Stimulated activated CD4-positive, alpha-beta T cell treated with anti-CD3 and anti-CD28 coated beads, TNF-alpha, amount 100 ng/mL, for 4 hours (primary cell): ENCODE data around the gene DHX38.

Experiments used
- DNase-seq, 3 experiments: peaks; one replicate each; pipeline ENCODE4 v3.0.0-alpha.2; 2020; ENCODE audit warnings: low read depth in 3 of 3

The DHX38 gene

DNA sequence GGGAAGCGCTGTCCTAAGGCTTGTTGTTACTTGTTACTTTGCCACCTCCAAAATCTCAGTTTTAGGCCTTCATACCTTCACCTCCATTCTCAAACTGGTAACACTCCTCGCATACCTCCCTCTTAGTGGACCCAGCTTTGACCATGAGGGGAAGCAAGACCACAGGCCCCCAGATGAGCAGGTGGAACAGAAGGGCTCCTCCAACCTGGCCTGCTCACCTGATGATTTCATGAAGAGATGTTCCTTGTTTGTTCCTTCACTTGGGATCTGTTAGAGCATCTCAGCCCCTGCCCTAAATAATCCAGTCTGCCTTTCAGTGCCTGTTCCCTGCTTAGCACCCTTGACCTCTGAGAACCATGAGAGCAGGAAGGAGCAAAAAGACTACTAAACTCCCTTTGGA is 28.7 kb downstream of the DHX38 start:
- no peak for DNase-seq

DNA sequence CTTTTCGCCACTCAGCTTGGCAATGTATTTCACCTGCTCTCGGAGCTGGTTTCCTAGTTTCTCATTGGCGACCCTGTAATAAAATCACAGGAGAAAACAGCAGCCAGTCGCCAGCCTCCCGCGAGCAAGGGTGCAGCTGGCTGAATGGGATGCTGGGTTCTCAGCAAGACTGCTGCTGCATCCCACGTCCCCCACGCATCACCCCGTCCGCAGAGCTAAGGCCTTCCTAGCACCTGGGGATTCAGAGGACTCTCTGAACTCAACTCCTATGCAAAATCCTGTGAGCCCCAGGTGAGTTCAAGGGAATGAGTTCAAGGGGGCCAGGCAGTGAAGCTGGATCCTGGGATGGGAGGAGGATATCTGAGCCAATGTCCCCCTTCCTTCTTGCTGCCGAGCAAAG is 29.3 kb downstream of the DHX38 start:
- DNase-seq = no peak

DNA sequence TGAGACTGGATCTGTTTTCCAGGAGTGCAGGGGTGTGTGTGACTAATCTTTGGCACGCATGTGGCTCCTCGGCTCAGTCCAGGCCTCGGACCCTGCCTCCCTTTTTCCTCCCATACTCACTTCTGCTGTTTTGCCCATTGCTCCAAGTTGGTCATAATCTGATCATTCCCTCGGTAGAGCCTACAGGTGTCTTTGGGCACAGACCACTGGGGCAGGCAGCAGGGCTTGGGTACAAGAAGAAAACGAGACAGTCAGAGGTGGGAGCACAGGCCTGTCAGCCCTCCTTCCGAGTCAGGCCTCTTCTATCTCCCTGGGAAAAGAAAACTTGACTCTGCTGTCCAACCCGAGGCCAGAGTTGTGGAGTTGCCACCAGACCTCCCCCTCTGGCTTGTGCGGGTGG is 29.8 kb downstream of the DHX38 start:
- DNase-seq = no peak

DNA sequence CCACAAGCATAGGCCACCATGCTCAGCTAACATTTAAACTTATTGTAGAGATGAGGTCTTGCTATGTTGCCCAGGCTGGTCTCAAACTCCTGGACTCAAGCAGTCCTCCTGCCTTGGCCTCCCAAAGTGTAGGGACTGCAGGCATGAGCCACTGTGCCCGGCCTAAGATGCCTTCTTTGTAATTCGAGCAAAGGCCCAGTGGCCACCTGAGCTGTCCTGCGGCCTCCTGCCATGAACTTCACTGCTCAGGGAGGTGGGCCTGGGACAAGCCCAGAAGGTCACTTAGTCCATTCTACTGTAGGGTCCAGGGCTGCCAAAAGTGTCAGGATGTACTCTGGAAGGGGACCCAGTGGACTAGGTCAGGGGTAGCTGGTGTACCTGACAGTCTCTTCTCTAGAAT is 30.5 kb downstream of the DHX38 start:
- DNase-seq = no peak

DNA sequence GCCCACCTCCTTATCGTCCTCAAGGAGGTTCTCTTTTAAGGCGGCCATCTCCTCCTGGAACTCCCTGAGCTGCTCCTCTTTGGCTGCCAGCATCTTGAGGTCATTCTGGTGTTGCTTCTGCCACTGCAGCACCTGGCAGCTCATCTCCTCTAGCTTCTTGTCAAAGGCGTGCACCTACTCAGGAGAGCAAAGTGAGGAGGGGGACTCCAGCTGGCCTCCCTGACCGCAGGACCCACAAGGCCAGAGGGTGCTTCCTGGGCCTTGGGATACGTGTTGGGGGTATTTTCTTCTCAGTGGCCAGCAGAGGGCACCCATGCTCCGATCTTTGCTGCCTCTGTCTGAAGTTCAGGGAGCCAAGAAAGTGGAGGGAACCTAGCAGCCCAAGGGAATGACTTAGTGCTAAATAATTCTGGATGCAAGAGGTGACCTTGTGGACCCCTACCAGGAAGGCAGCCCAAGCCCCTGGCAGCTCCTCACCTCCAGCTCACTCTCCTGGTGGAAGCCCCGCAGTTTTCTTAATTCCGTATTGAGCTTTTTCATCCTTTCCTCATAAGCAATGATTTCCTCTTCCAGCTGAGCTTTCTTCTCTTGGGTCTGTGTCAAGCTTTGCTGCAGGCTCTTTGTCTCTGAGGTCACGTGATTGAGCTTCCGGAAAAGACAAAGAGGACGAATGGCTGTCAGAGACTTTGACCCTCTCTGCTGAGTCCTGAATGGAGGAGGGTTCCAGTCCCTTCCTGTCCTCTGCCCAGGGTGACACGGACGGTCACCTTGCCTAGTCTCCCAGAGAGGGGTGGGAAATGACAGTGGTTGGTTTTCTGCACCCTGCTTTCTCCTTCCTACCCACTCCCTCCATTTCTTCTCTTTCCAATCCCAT is 31.4 kb downstream of the DHX38 start:
- peak; percentile 17 to 35 (median 30) for DNase-seq

DNA sequence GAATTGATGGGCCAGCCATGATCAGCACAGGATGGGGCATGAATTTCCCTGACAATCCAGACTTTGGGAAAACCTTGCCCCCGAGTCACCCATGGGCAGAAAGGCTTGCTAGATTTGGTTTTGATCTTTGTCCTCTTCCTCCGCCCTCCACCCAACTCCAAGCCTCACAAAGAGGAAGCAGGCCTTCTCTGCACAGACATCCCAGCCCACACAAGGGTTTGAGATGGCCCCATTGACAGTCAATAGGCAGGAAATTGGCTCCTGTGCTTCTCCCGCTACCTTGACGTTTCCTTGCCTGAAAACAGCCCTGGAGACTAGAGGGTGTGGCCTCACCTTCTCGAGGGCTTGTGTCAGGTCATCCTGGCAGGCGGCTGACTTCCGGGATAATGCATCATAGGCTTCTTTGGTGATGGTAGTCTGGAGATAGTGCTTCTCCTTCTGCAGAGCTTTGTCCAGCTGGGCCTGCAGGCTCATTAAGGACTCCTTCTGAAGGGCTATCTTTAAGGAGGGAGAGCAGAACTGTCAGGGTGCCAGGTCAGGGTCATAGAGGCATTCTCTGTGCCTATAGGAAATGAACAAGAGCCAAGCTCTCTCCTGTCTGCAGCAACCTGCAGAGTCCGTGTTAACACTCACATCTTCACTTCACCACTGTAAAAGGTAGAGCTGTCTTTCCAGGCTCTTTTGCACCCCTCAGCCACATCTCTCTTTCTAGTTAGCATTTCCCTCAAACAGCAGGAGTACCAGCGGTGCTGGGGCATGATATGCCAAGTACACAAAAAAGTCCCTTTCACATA is 32.2 kb downstream of the DHX38 start:
- DNase-seq = no peak

DNA sequence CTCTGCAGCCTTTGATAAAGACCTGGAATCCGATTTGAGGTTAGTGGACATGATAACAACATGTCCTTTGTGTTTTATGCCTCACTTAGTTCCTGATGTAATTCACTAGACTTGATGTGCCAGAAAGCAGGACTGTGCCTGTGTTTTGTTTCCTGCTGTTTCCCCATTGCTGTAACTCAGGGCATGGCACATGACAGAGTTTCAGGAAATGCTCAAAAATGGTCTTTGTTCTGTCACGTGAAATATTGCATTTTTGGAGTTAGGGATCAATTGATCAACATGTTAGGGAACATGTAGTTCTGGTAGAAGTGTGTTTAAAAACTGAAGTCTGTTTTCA is 32.8 kb downstream of the DHX38 start:
- no peak for DNase-seq

DNA sequence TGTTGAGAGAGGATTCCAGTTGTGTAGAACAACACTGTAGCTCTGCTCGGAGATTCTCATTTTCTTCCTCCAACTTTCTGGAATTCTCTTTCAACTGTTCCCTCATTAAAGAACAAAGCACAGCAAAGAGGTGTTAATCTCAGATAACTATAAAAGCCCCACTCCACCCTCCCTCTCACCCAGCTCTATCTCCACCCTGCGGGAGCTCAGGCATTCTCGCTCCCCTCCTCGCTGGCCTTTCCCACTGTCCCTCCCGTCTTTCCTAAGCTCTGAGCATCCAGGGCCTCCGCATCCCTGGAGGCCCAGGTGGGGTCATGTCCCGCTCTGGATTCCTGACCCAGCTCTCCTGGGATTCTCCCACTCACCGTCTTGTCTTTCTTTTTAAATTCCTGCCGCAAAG is 35.1 kb downstream of the DHX38 start:
- no peak for DNase-seq

DNA sequence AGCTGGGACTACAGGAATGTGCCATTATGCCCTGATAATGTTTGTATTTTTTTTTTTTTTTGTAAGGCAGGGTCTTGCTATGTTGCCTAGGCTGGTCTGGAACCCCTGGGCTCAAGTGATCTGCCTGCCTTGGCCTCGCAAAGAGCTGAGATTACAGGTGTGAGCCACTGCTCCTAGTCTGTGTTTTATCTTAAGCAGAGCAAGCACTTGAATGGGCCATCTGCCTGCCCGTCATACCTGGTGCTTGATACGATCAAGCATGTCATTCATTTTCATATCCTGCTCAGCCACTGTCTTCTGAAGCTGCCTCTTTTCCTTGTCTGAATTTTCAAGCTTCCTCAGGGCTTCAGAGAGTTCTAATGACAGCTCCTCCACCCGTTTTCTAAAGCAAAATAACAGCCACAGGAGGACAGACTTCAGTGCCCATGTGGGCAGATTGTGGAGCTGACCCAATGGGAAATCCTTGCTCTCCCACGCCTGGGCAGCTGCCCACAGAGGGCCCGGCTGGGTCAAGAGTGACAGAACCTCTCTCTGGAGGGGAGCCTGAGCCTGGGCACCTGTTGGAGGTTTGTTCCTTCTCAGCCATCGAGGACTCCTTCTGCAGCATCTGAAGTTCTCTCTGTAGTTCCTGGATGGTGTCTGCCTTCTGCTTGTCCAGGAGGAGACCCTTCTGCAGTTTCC is 36.5 kb downstream of the DHX38 start:
- no peak for DNase-seq

DNA sequence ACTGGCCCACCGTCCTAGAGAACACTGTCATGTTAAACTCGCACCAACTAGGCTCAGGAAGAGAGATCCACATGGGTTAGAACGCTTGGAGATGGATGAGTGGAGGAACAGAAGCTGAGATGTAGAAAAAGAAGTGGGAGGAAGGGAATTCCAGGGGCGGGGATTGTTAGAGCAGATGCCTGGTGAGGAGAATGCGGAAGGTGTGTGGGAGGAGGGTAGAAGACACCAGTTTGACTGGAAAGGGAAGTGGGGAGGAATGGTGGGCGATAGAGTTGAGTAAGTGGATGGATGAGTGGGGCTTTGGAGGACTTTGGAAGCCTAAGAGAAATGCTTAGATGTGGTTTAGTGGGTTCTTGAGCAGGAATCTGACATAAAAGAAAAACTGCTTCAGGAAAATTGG is 37.4 kb downstream of the DHX38 start:
- DNase-seq = no peak

DNA sequence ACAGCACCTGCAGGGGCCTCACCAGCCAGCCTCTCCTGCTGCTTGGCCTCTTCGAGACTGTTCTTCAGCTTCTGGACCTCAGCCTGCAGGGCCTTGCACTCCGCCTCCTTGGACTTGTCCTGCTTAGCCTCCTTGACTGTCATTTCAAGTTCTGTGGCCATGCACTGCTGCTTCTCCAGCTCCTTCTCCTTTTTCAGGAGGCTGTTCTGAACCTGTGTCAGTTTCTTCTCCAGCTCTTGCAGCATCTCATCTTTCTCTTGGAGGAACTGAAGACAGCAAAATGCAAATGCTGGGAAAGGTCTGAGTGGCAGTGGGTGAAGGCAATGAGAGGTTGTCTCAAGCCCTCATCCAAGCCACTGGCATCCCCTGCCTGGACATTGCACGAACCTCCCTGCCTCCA is 39.1 kb downstream of the DHX38 start:
- no peak for DNase-seq

DNA sequence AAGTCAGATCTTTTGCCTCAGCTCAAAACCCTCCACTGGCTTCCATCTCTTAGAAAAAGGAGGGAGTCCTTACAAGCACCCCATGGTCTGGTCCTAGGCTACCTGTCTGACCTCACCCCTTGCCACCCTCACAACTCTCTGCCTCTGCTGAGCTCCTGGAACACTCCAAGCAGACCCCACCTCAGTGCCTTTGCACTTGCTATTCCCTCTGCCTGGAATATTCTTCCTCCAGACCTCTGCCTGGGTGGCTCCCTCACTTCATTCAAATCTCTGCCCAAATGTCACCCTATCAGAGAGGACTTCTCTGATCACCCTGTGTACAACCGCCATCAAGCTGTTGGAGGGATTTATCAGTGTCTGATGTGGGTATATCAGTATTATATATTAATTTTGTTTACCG is 40.9 kb downstream of the DHX38 start:
- no peak for DNase-seq

DNA sequence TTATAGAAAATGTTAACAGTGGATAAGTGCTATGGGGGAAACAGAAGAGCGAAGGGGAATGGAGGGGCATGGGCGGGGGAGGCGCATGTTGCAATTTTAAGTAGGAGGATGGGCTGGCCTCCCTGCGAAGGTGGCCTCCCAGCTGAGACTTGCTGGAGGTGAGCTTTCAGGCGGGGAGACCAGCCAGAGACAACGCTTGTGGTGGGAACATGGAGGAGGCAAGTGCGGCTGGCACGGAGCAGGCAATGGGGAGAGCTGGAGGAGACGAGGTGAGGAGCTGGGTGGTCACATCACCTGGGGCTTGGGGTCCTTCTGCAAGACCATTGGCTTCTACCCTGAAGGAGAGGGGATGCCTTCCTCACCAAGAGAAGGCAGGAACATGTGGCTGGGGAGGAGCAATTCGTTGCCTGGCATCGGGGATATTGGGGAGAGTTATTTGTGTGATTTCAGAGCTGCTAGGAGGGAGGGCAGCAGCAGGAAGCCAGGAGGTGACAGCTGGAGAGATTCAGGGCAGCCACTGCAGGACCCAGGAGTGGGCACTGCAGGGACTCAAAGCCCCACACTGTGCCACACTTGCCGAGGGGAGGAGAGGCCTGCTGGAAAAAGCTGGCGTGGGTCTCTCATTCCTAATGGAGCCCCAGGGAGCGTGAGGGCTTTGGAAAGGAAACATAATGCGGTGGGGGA is 43.9 kb downstream of the DHX38 start:
- DNase-seq = no peak

DNA sequence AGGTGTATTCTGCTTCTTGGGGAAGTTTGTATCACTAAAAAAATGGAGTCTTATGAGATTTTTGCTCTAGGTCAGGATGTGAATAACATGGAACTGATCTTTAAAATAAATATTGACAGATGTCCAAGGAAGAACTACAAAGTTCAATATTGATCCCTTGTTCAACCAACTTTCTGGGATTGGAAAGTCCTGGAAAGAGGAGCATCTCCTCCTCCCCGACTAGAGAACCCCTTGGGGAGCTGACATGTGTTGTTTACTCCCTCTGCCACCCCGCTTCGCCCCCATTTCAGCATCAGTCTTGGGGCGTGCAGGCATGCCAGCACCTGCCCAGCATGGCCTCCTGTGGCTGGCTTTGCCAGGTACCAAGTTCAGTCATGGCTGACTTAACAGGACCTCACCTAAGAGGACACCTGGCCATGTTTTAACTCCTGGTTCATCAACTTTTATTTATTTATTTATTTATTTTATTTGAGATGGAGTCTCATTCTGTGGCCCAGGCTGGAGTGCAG is 44.5 kb downstream of the DHX38 start:
- no peak for DNase-seq

DNA sequence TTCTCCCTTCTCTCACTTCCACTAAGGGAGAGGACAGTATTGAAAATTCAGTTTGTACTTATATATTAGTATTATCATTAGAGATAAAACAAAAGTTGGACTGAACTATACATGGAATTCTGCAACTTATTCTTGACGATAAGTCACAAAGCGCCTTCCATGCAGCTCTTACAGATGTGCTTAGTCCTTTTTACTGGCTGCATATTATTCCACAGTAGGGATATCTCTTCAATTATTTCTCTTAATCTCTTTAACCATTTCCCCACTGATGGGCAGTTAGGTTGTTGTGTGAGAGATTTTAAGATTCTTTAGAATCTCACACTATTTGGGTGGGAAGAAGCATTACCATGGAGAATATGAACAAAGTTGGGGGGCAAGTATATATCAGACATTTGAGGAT is 46.3 kb downstream of the DHX38 start:
- DNase-seq = no peak

DNA sequence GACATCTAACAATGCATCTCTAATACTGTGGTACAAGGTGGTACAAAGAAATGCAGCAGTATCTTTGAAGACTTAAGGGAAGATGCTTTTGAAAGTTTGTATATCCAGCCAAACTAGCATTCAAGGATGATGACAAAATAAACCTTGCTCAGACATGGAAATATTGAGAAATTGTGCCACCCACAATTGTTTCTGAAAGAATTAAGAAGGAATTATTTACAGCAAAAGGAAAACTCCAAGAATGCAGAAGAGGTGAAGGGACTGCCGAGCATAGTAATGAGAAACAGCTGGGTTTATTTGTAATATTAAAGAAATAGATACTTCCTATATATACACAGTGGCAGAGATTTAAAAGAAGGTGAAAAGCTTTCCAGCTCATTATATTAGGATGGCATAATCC is 48.8 kb downstream of the DHX38 start:
- no peak for DNase-seq

DNA sequence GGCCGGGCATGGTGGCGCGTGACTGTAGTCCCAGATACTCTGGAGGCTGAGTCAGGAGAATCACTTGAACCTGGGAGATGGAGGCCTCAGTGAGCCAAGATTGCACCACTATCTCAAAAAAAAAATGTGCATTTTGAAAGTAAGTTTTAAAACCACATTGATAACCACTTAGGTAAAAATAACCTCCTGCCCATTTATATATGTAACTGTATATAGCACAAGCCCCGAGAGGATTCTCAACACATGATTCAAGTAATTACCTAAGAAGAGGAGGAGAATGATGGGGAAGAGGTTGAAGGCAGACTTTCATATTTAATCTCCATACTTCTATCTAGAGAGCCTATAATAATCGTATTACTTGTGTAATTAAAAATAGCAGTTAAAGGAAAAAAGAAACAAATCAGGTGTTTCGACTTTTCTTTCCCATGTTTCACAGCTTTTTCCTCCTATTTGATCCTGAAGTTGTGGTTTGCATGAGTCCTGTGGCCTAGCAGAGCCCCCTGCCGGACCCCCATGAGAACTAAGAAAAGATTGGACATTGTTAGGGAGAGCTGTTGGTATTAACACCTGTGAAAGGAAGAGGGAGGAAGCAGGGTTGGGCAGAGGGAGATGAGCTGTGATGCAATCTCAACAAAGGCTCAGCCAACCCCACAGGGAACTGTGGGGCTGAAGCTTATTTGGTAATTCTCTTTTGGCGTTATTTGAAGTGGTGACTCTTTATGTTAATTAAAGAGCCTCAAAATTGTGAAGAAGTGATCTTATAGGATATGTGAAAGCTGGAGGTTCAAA is 56.2 kb downstream of the DHX38 start:
- DNase-seq = no peak

DNA sequence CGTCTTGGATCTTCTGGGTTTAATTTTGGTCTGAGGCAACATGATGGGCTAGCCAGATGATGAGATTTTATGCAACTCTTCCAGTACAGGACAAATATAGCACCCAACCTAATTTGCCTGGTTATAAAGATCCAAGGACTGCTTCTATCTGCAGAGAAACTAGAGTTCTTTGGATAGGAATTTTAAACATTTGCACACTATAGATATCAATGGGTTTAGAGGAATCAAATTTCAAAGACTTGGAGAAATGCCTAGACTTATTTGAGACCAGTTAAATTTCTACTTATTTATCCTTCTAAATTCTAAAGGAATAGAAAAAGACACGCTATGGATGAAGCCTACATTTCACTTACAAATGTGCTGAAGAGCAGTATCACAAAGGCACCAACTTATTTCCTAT is 65.7 kb downstream of the DHX38 start:
- DNase-seq = no peak

DNA sequence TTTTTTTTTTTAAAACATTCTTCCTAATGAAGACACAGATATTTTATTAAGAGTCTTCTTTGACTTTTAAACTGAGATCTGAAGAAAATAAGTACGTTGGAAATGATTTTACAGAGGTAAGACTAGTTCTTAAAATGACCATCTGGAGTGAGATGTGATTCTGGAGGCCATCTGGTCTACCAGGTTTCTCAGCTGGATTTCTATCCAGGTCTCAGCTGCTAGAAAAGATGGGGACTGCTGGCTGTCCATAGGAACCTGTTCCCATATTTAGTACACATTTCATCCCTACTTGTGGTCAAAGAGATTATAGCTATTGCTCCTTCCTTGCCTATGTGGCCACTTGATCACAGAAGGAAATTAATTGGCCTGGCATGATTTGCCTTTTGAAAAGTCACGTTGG is 66.2 kb downstream of the DHX38 start:
- DNase-seq = no peak

DNA sequence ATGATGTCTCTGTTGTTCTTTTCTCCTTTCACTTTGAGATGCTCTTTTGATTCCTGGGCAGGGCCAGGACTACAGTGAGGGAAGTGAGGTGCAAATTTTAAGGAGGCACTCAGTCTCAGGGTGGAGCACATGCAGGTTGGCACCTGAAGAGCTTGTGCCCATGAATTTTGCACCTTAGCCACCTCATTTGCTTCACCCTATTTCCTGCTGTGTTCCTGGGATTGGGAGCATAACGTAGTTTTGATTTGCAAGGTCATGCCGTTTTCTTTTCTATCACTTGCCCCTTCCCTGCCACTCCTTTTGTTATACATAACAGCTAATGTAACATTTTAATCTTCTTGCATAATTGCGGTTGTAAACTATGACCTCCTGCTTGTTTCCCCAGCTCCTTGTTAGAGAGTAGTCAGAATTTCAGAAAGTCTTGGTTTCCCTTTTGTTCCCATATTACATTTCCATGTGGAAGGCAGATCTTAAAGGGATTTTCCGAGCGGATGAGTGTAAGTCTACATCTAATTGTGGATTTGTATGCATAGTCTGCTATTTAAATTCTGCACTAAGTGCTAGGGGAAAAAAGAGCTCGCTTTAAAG is 68.6 kb downstream of the DHX38 start:
- no peak for DNase-seq
